HEK293 (cell line): ENCODE results near the gene TCHHL1.

ENCODE experiments used
- CTCF ChIA-PET: fragments of 350-600 bp; formaldehyde crosslinking; extraction: SDS; loops from one replicate; lab custom pipeline; 2021; ENCODE audit warnings: antibody characterized with exemption; lab: Yijun Ruan, JAX
- POLR2A ChIA-PET: fragments of 300-600 bp; formaldehyde crosslinking; extraction: SDS; loops from one replicate; lab custom pipeline; 2020; ENCODE audit warnings: antibody characterized with exemption, inconsistent platforms; lab: Yijun Ruan, JAX
- H3K27ac ChIP-seq: fragments of 200-500 bp; sonication (Bioruptor generic); 2 replicates; pipeline ENCODE4 v1.5.1; 2014; ENCODE audit warnings: low read depth, low read length, control low read depth, inconsistent platforms; ENCODE audit errors: extremely low read depth
- H3K36me3 ChIP-seq, 2 experiments: fragments of 200-500 bp in 1 of 2; sonication (Bioruptor generic) in 1 of 2; 1 replicate in 1 of 2; 2 replicates in 1 of 2; pipeline ENCODE4 v1.5.1; 2014 to 2017; ENCODE audit warnings: inconsistent platforms in 2 of 2, low read length in 2 of 2; ENCODE audit not compliant: control insufficient read depth in 2 of 2, insufficient read depth in 1 of 2
- H3K4me1 ChIP-seq: fragments of 200-500 bp; sonication (Bioruptor generic); 2 replicates; pipeline ENCODE4 v1.5.1; 2014; ENCODE audit warnings: mild to moderate bottlenecking, low read length, inconsistent platforms; ENCODE audit not compliant: control insufficient read depth, insufficient read depth
- H3K4me3 ChIP-seq: 2 replicates; pipeline ENCODE4 v1.5.1; 2011; ENCODE audit warnings: low read depth, mild to moderate bottlenecking, control low read depth, low read length, moderate library complexity
- H3K9me3 ChIP-seq: fragments of 200-500 bp; sonication (Bioruptor generic); 2 replicates; pipeline ENCODE4 v1.5.1; 2014; ENCODE audit warnings: low read depth, low read length, inconsistent platforms; ENCODE audit not compliant: control insufficient read depth, insufficient read depth
- EGR2 ChIP-seq: fragments of 450-650 bp; formaldehyde crosslinking; IDR thresholded peaks from 2 replicates; pipeline ENCODE4 v1.5.1; 2016; ENCODE audit warnings: low read depth, missing biosample characterization, missing genetic modification characterization
- FEZF1 ChIP-seq: fragments of 450-650 bp; formaldehyde crosslinking; IDR thresholded peaks from 2 replicates; pipeline ENCODE4 v1.5.1; 2016; ENCODE audit warnings: missing biosample characterization, missing genetic modification characterization
- HOXC10 ChIP-seq: sonication (generic); formaldehyde crosslinking; IDR thresholded peaks from 2 replicates; pipeline ENCODE4 v1.8.1; 2023; ENCODE audit warnings: mild to moderate bottlenecking, missing genetic modification reagents
- KLF1 ChIP-seq: fragments of 450-650 bp; formaldehyde crosslinking; IDR thresholded peaks from 2 replicates; pipeline ENCODE4 v1.5.1; 2016; ENCODE audit warnings: missing biosample characterization, missing genetic modification characterization
- KLF16 ChIP-seq: fragments of 450-650 bp; formaldehyde crosslinking; IDR thresholded peaks from 2 replicates; pipeline ENCODE4 v1.5.1; 2017; ENCODE audit warnings: missing biosample characterization, missing genetic modification characterization
- MYNN ChIP-seq: fragments of 450-650 bp; formaldehyde crosslinking; IDR thresholded peaks from 2 replicates; pipeline ENCODE4 v1.5.1; 2016; ENCODE audit warnings: missing biosample characterization, missing genetic modification characterization, borderline replicate concordance
- OSR2 ChIP-seq: fragments of 450-650 bp; formaldehyde crosslinking; IDR thresholded peaks from 2 replicates; pipeline ENCODE4 v1.5.1; 2016; ENCODE audit warnings: missing biosample characterization, missing genetic modification characterization
- ZBTB20 ChIP-seq: fragments of 450-650 bp; formaldehyde crosslinking; IDR thresholded peaks from 2 replicates; pipeline ENCODE4 v1.5.1; 2016; ENCODE audit warnings: missing biosample characterization, missing genetic modification characterization
- ZBTB8A ChIP-seq: fragments of 450-650 bp; formaldehyde crosslinking; IDR thresholded peaks from 2 replicates; pipeline ENCODE4 v1.5.1; 2016; ENCODE audit warnings: missing biosample characterization, missing genetic modification characterization
- ZNF140 ChIP-seq: fragments of 450-650 bp; formaldehyde crosslinking; IDR thresholded peaks from 2 replicates; pipeline ENCODE4 v1.5.1; 2016; ENCODE audit warnings: missing biosample characterization, missing genetic modification characterization
- ZNF174 ChIP-seq: fragments of 450-650 bp; formaldehyde crosslinking; IDR thresholded peaks from 2 replicates; pipeline ENCODE4 v1.5.0; 2017; ENCODE audit warnings: missing biosample characterization, mild to moderate bottlenecking, missing genetic modification characterization
- ZNF239 ChIP-seq: fragments of 450-650 bp; formaldehyde crosslinking; IDR thresholded peaks from 2 replicates; pipeline ENCODE4 v1.5.1; 2016; ENCODE audit warnings: missing biosample characterization, missing genetic modification characterization
- ZNF311 ChIP-seq: fragments of 450-650 bp; formaldehyde crosslinking; IDR thresholded peaks from 2 replicates; pipeline ENCODE4 v1.5.1; 2017; ENCODE audit warnings: missing biosample characterization, missing genetic modification characterization, borderline replicate concordance
- ZNF510 ChIP-seq: fragments of 450-650 bp; formaldehyde crosslinking; IDR thresholded peaks from 2 replicates; pipeline ENCODE4 v1.5.1; 2018; ENCODE audit warnings: mild to moderate bottlenecking, missing genetic modification characterization, missing biosample characterization; ENCODE audit not compliant: insufficient replicate concordance
- ZNF529 ChIP-seq: fragments of 450-650 bp; formaldehyde crosslinking; IDR thresholded peaks from 2 replicates; pipeline ENCODE4 v1.5.1; 2017; ENCODE audit warnings: missing genetic modification characterization, missing biosample characterization; ENCODE audit not compliant: insufficient replicate concordance
- ZNF555 ChIP-seq: fragments of 450-650 bp; formaldehyde crosslinking; conservative IDR thresholded peaks from 2 replicates; pipeline ENCODE4 v1.5.1; 2017; ENCODE audit warnings: missing biosample characterization, mild to moderate bottlenecking, missing genetic modification characterization, inconsistent platforms
- ZNF558 ChIP-seq: fragments of 450-650 bp; formaldehyde crosslinking; IDR thresholded peaks from 2 replicates; pipeline ENCODE4 v1.5.1; 2016; ENCODE audit warnings: missing biosample characterization, missing genetic modification characterization
- ZNF561 ChIP-seq: fragments of 450-650 bp; IDR thresholded peaks from 2 replicates; pipeline ENCODE4 v1.5.1; 2018; ENCODE audit warnings: missing biosample characterization, missing genetic modification characterization, borderline replicate concordance
- ZNF677 ChIP-seq: fragments of 450-650 bp; IDR thresholded peaks from 2 replicates; pipeline ENCODE4 v1.5.0; 2018; ENCODE audit warnings: missing biosample characterization, mild to moderate bottlenecking, missing genetic modification characterization, moderate library complexity
- ZNF76 ChIP-seq: fragments of 450-650 bp; formaldehyde crosslinking; IDR thresholded peaks from 2 replicates; pipeline ENCODE4; 2016; ENCODE audit warnings: low read depth, missing biosample characterization, missing genetic modification characterization, borderline replicate concordance
- ZSCAN4 ChIP-seq: fragments of 450-650 bp; formaldehyde crosslinking; IDR thresholded peaks from 2 replicates; pipeline ENCODE4 v1.5.1; 2017; ENCODE audit warnings: missing biosample characterization, missing genetic modification characterization
- ZSCAN5A ChIP-seq: fragments of 450-650 bp; formaldehyde crosslinking; IDR thresholded peaks from 2 replicates; pipeline ENCODE4 v1.5.1; 2016; ENCODE audit warnings: missing biosample characterization, missing genetic modification characterization
- TF ChIP-seq, protein P1 (sequence below): fragments of 450-650 bp; formaldehyde crosslinking; IDR thresholded peaks from 2 replicates; pipeline ENCODE4 v1.5.1; 2016; ENCODE audit warnings: missing biosample characterization, missing genetic modification characterization
- TF ChIP-seq, protein P2 (sequence below): fragments of 450-650 bp; formaldehyde crosslinking; IDR thresholded peaks from 2 replicates; pipeline ENCODE4 v1.5.1; 2017; ENCODE audit warnings: missing biosample characterization, missing genetic modification characterization
- TF ChIP-seq, protein P3 (sequence below): fragments of 450-650 bp; formaldehyde crosslinking; IDR thresholded peaks from 2 replicates; pipeline ENCODE4 v1.5.0; 2017; ENCODE audit warnings: missing biosample characterization, missing genetic modification characterization, borderline replicate concordance

Gene TCHHL1

GRCh38 chr1:152038871-152039270, 50.0 kb downstream of the TCHHL1 start:
- no peaks in the 10 kb centered on the region for H3K9me3 ChIP-seq
- no peaks in the 10 kb centered on the region; the same call in 1 of the 2 replicates for H3K4me1 ChIP-seq
- ChIA-PET POLR2A (interaction anchor here (1.4 kb wide), 1 partner anchor 9 kb away, joined by 3 read pairs; no protein-coding TSS in a partner anchor), CTCF (interaction anchor here (0.5 to 1.6 kb wide), 4 partner anchors 14 to 483 kb away, joined by 3 read pairs; no protein-coding TSS in a partner anchor)
- no peak overlapping the region for H3K27ac ChIP-seq
- no peak overlapping the region for H3K4me3 ChIP-seq
- peaks cover 0 to under 1% of the 10 kb centered on the region in 2 experiments; a peak in 1 of 3 replicates for H3K36me3 ChIP-seq
- TF ChIP-seq, protein P1, sequence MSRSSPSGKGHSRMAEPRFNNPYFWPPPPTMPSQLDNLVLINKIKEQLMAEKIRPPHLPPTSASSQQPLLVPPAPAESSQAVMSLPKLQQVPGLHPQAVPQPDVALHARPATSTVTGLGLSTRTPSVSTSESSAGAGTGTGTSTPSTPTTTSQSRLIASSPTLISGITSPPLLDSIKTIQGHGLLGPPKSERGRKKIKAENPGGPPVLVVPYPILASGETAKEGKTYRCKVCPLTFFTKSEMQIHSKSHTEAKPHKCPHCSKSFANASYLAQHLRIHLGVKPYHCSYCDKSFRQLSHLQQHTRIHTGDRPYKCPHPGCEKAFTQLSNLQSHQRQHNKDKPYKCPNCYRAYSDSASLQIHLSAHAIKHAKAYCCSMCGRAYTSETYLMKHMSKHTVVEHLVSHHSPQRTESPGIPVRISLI (tag by site-specific recombination): no peak
- TF ChIP-seq FEZF1 (tag by site-specific recombination): no peak
- TF ChIP-seq ZNF311 (tag by site-specific recombination): no peak
- TF ChIP-seq ZNF76 (tag by site-specific recombination): no peak
- TF ChIP-seq ZNF555 (tag by site-specific recombination): no peak
- TF ChIP-seq ZNF174 (tag by site-specific recombination): no peak
- no peak for TF ChIP-seq HOXC10 (CRISPR knock-in tag)
- no peak for TF ChIP-seq ZNF140
- no peak for TF ChIP-seq ZNF510
- TF ChIP-seq KLF1 (tag by site-specific recombination): no peak
- no peak for TF ChIP-seq ZSCAN5A (tag by site-specific recombination)
- TF ChIP-seq ZNF529 (tag by site-specific recombination): no peak
- no peak for TF ChIP-seq ZNF558
- no peak for TF ChIP-seq MYNN (tag by site-specific recombination)

DNA sequence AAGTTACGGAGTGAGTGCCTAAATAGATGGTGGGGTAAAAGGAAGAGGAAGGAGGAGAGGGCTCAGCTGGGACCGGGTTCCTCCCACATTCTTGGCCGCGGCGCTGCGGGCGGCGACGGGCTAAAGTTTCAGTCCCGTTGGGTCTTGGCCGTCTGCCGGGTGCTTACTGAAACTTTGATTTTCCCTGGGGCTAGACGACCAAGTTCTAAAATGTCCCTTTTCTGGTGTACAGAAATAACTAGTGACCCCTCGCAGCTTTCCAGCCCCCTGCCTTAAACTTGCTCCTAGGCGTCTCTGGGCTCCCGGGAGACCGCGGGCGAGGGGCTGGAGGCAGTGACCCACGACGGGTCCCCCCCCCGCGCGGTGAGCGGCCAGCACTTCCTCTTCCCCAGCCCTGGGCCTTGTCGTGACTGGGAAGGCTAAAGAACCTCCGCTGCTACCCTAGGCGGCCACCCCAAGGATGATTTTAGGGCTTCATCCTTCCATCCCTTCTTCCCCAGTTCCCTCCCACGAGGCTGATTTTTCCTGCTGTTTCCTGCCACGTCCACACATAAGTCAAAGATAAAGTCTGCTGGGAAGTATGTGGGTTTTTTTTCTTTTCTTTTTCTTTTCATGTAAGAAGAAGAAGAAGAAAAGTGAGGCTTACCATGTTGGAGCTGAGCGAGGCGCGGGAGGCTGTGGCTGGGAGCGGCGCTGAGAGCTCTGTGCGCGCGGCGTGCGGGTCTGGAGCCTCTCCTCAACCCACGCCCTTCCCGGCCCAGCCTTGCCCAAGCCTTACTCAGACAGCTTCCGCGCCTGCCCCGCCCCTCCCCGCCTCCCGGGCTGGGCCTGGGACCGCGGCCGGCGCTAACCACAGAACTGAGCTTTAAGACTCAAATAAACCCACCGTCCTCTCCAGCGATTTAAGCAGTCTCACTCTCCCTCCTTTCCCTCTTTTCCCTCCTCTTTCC, 52.3 kb downstream of the TCHHL1 start, which contains the start of gene S100A11:
Gene S100A11, minus strand, starts transcription at position 738 of the 950 bp plus-strand sequence. Its CDS starts 89 bp downstream, at position 649.
- Histone ChIP-seq H3K4me3 (peak within 1 kb of the TSS; percentile 70), H3K4me1 (no peaks in the 10 kb centered on the region; the same call in 1 of the 2 replicates), H3K9me3 (no peaks in the 10 kb centered on the region), H3K27ac (peak within 1 kb of the TSS; percentile 78), H3K36me3 (peaks cover 0 to 24% of the 10 kb centered on the region in 2 experiments; a peak in 1 of 3 replicates)
- ChIA-PET POLR2A (interaction anchor here (0.6 to 4.3 kb wide), 7 partner anchors 11 to 110 kb away, joined by 3 to 68 read pairs (median 3); no protein-coding TSS in a partner anchor), CTCF (interaction anchor here (0.6 to 4.0 kb wide), 12 partner anchors 10 to 1245 kb away, joined by 3 to 44 read pairs (median 4); no protein-coding TSS in a partner anchor)
- TF ChIP-seq, protein P2, sequence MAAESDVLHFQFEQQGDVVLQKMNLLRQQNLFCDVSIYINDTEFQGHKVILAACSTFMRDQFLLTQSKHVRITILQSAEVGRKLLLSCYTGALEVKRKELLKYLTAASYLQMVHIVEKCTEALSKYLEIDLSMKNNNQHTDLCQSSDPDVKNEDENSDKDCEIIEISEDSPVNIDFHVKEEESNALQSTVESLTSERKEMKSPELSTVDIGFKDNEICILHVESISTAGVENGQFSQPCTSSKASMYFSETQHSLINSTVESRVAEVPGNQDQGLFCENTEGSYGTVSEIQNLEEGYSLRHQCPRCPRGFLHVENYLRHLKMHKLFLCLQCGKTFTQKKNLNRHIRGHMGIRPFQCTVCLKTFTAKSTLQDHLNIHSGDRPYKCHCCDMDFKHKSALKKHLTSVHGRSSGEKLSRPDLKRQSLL: peak; percentile 81
- TF ChIP-seq EGR2 (tag by site-specific recombination) (peak; percentile 54), ZSCAN4 (no peak), KLF16 (tag by site-specific recombination) (peak; percentile 28; the same call in 1 of the 2 replicates), ZNF561 (tag by site-specific recombination) (0 out of 2 replicates have a peak, but pooled peaks have one; percentile 33), ZNF677 (tag by site-specific recombination) (no peak; the same call in 1 of the 2 replicates), ZBTB8A (tag by site-specific recombination) (peak; percentile 83), OSR2 (no peak), ZNF76 (tag by site-specific recombination) (no peak), ZNF239 (no peak), ZBTB20 (tag by site-specific recombination) (peak; percentile 61; the same call in 1 of the 2 replicates)
- TF ChIP-seq, protein P3, sequence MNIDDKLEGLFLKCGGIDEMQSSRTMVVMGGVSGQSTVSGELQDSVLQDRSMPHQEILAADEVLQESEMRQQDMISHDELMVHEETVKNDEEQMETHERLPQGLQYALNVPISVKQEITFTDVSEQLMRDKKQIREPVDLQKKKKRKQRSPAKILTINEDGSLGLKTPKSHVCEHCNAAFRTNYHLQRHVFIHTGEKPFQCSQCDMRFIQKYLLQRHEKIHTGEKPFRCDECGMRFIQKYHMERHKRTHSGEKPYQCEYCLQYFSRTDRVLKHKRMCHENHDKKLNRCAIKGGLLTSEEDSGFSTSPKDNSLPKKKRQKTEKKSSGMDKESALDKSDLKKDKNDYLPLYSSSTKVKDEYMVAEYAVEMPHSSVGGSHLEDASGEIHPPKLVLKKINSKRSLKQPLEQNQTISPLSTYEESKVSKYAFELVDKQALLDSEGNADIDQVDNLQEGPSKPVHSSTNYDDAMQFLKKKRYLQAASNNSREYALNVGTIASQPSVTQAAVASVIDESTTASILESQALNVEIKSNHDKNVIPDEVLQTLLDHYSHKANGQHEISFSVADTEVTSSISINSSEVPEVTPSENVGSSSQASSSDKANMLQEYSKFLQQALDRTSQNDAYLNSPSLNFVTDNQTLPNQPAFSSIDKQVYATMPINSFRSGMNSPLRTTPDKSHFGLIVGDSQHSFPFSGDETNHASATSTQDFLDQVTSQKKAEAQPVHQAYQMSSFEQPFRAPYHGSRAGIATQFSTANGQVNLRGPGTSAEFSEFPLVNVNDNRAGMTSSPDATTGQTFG (tag by site-specific recombination): no peak
